Neuronal stem cell (in vitro differentiated cells): ENCODE measurements around the gene RNF214. TPM values are rescaled to one million over a fixed set of nuclear protein-coding genes. Genes with fewer than 3 reads are reported as not detected.
A peak's percentile ranks its signal among the peaks of the same experiment; 100 is the strongest.
"Not testable (repeated sequence)": the region's sequence is repeated elsewhere in the genome, so short reads cannot be mapped to it uniquely, and the experiment has no call there.

Source experiments
- DNase-seq: peaks from one replicate; pipeline ENCODE4 v3.0.0-alpha.2; 2013; ENCODE audit warnings: low spot score
- H2AFZ ChIP-seq: one replicate; pipeline ENCODE4 v1.6.1; 2013; ENCODE audit warnings: mild to moderate bottlenecking, low read length, inconsistent platforms
- H2AK5ac ChIP-seq: 2 replicates; pipeline ENCODE4 v1.6.1; 2013; ENCODE audit warnings: low read depth, mild to moderate bottlenecking, inconsistent platforms, low read length, moderate library complexity, mixed read lengths
- H2BK120ac ChIP-seq: 2 replicates; pipeline ENCODE4 v1.6.1; 2013; ENCODE audit warnings: low read depth, mild to moderate bottlenecking, inconsistent platforms, low read length, moderate library complexity, mixed read lengths
- H2BK12ac ChIP-seq: one replicate; pipeline ENCODE4 v1.6.1; 2013; ENCODE audit warnings: low read length, inconsistent platforms
- H2BK15ac ChIP-seq: 2 replicates; pipeline ENCODE4 v1.6.1; 2013; ENCODE audit warnings: mild to moderate bottlenecking, low read length, inconsistent platforms, mixed read lengths
- H2BK5ac ChIP-seq: one replicate; pipeline ENCODE4 v1.6.1; 2013; ENCODE audit warnings: inconsistent platforms, mild to moderate bottlenecking, low read length, moderate library complexity
- H3K14ac ChIP-seq: one replicate; pipeline ENCODE4 v1.6.1; 2013; ENCODE audit warnings: low read length, inconsistent platforms
- H3K18ac ChIP-seq: 2 replicates; pipeline ENCODE4 v1.6.1; 2013; ENCODE audit warnings: low read length, inconsistent platforms
- H3K23ac ChIP-seq: 2 replicates; pipeline ENCODE4 v1.6.1; 2013; ENCODE audit warnings: low read depth, mild to moderate bottlenecking, mixed read lengths, low read length, inconsistent platforms; ENCODE audit not compliant: poor library complexity
- H3K27ac ChIP-seq: replicated peaks from 3 replicates; pipeline ENCODE4 v1.5.1; 2013; ENCODE audit warnings: low read length, inconsistent platforms
- H3K27me3 ChIP-seq, 3 experiments: 2 replicates each; pipeline ENCODE4 v1.6.1; 2013; ENCODE audit warnings: low read length in 3 of 3, mild to moderate bottlenecking in 2 of 3, inconsistent platforms in 1 of 3, low read depth in 1 of 3, mixed read lengths in 1 of 3, moderate library complexity in 1 of 3; ENCODE audit not compliant: control insufficient read depth in 3 of 3, insufficient read depth in 3 of 3
- H3K36me3 ChIP-seq, 2 donors: replicated peaks in 1 of 2; 2 replicates each; pipeline ENCODE4 v1.6.1; 2013; ENCODE audit warnings: low read length in 2 of 2; ENCODE audit not compliant: control insufficient read depth in 2 of 2, insufficient read depth in 2 of 2
- H3K4ac ChIP-seq: 2 replicates; pipeline ENCODE4 v1.6.1; 2013; ENCODE audit warnings: inconsistent platforms, mild to moderate bottlenecking, low read length, moderate library complexity
- H3K4me1 ChIP-seq, 2 donors: 1 replicate in 1 of 2; 2 replicates in 1 of 2; pipeline ENCODE4 v1.6.1; 2013; ENCODE audit warnings: low read length in 2 of 2, low read depth in 1 of 2; ENCODE audit not compliant: control insufficient read depth in 2 of 2, insufficient read depth in 1 of 2
- H3K4me2 ChIP-seq: one replicate; pipeline ENCODE4 v1.6.1; 2013; ENCODE audit warnings: mild to moderate bottlenecking, low read length, inconsistent platforms; ENCODE audit not compliant: insufficient read depth, poor library complexity, severe bottlenecking
- H3K4me3 ChIP-seq, 2 donors: 2 replicates each; pipeline ENCODE4 v1.5.1; 2013; ENCODE audit warnings: low read length in 2 of 2, mild to moderate bottlenecking in 2 of 2, inconsistent platforms in 1 of 2, moderate library complexity in 1 of 2
- H3K79me1 ChIP-seq: one replicate; pipeline ENCODE4 v1.6.1; 2013; ENCODE audit warnings: low read depth, mild to moderate bottlenecking, inconsistent platforms, low read length, moderate library complexity
- H3K9ac ChIP-seq: one replicate; pipeline ENCODE4 v1.6.1; 2013; ENCODE audit warnings: mild to moderate bottlenecking, low read depth, low read length, inconsistent platforms; ENCODE audit not compliant: poor library complexity
- H3K9me3 ChIP-seq, 2 donors: replicated peaks in 1 of 2; 2 replicates each; pipeline versions ENCODE3 to v1.6.1; 2013; ENCODE audit warnings: low read length in 2 of 2, mild to moderate bottlenecking in 2 of 2, inconsistent platforms in 1 of 2, low read depth in 1 of 2, mixed read lengths in 1 of 2, moderate library complexity in 1 of 2; ENCODE audit not compliant: control insufficient read depth in 2 of 2, insufficient read depth in 1 of 2
- H4K8ac ChIP-seq: one replicate; pipeline ENCODE4 v1.6.1; 2013; ENCODE audit warnings: low read depth, mild to moderate bottlenecking, inconsistent platforms, low read length, moderate library complexity
- H4K91ac ChIP-seq: one replicate; pipeline ENCODE4 v1.6.1; 2013; ENCODE audit warnings: low read length, low read depth, mild to moderate bottlenecking, inconsistent platforms; ENCODE audit not compliant: poor library complexity
- WGBS, 2 donors: extraction: QIAGEN DNeasy Blood & Tissue Kit; methylation state at CpG; one replicate each; pipeline ENCODE4 v1.1.7; 2013; ENCODE audit warnings: missing lambda C conversion rate in 2 of 2, mixed read lengths in 1 of 2; ENCODE audit not compliant: insufficient read length in 2 of 2, insufficient replicate concordance in 1 of 2; ENCODE audit errors: extremely low coverage in 2 of 2; 5-methylcytosine and 5-hydroxymethylcytosine counted together
- polyA plus RNA-seq, 2 experiments: library from polyadenylated mRNA; stranded (reverse); fragments of 200-250 nt; gene quantifications; one replicate each; pipeline ENCODE4 v1.2.3, GENCODE V29; 2013

Gene RNF214
- 20.9 TPM for polyA plus RNA-seq (2013, experiment 1 of 2)
- polyA plus RNA-seq (2013, experiment 2 of 2), result 21.5 TPM

GRCh38 chr11:117232092-117232878 lies at the start of gene RNF214:
Gene RNF214, plus strand, starts transcription at chr11:117232671. Its CDS starts 1,602 bp downstream, at chr11:117234273.
- H3K36me3 ChIP-seq, result peaks cover 5 to 48% of the 10 kb centered on the region in 2 donors

GRCh38 chr11:117183178-117183577 lies 49.3 kb upstream of the RNF214 start:
- not testable (repeated sequence) for H3K4ac ChIP-seq, H3K27ac ChIP-seq, H3K14ac ChIP-seq, H2BK15ac ChIP-seq, H2BK12ac ChIP-seq, H4K8ac ChIP-seq, H3K27me3 ChIP-seq, H2AK5ac ChIP-seq, H3K18ac ChIP-seq, H3K9me3 ChIP-seq, H3K4me3 ChIP-seq, H2BK120ac ChIP-seq, H3K4me2 ChIP-seq, H2BK5ac ChIP-seq, H4K91ac ChIP-seq, DNase-seq, H3K79me1 ChIP-seq, H2AFZ ChIP-seq, H3K9ac ChIP-seq, H3K23ac ChIP-seq
- WGBS, 2 donors, result no CpG with 5 or more reads among the region's 13 CpGs
- peaks cover 10 to 15% of the 10 kb centered on the region in 2 donors for H3K4me1 ChIP-seq
- H3K36me3 ChIP-seq, result peaks cover 5 to 25% of the 10 kb centered on the region in 2 donors

More at GRCh38 chr11:117232092-117232878, at the start of gene RNF214:
- Histone ChIP-seq H3K4me3 (peak within 1 kb of the TSS; percentile 92 to 99), H2AK5ac (peak within 1 kb of the TSS; percentile 20), H3K4me2 (peak within 1 kb of the TSS; percentile 92), H2AFZ (peak within 1 kb of the TSS; percentile 100), H3K27ac (peak within 1 kb of the TSS; percentile 65), H3K14ac (no peak within 1 kb of the TSS), H4K91ac (no peak within 1 kb of the TSS), H2BK12ac (no peak within 1 kb of the TSS), H3K23ac (no peak within 1 kb of the TSS), H2BK15ac (no peak within 1 kb of the TSS), H3K9ac (peak within 1 kb of the TSS; percentile 93), H3K18ac (peak within 1 kb of the TSS; percentile 68), H3K27me3 (no peaks in the 10 kb centered on the region), H3K9me3 (no peaks in the 10 kb centered on the region), H2BK120ac (no peak within 1 kb of the TSS), H2BK5ac (no peak within 1 kb of the TSS), H3K79me1 (peaks cover 2% of the 10 kb centered on the region), H3K4me1 (peaks cover 1 to 6% of the 10 kb centered on the region in 2 donors), H3K4ac (no peak within 1 kb of the TSS), H4K8ac (no peak within 1 kb of the TSS)
- WGBS, 2 donors, result no CpG with 5 or more reads among the region's 94 CpGs
- peak; percentile 88 for DNase-seq

DNA sequence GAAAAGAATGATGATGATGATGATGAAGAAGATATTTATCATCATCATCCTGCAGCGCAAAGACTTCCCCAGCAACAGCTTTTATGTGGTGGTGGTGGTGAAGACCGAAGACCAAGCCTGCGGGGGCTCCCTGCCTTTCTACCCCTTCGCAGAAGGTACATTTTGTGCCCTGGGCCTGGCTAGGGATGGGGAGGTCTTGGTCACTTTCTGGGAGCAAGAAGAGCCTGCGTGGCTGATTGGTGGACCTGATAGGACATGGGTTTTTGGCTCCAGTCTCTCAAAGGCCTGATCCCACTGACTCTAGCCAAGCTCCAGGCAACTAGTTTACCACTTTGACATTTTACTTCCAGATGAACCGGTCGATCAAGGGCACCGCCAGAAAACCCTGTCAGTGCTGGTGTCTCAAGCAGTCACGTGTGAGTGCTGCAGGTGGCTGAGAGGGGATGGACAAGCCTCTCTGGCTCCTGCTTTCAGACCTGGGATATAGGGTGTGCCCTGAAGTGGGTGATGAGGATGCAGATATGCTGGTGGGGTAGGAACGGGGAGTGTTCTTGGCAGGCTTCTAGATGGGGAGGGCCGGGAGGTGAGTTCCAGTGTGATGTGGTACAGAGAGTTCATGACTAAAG lies 48.6 kb upstream of the RNF214 start:
- Histone ChIP-seq H2BK120ac (no peak overlapping the region), H3K27me3 (no peaks in the 10 kb centered on the region), H3K9me3 (peaks cover 0 to 2% of the 10 kb centered on the region in 2 donors), H3K4ac (no peak overlapping the region), H3K36me3 (peaks cover 9 to 31% of the 10 kb centered on the region in 2 donors), H3K79me1 (no peaks in the 10 kb centered on the region), H2BK12ac (no peak overlapping the region), H3K14ac (no peak overlapping the region), H2AFZ (no peak overlapping the region), H3K27ac (no peak overlapping the region), H4K8ac (no peak overlapping the region), H2AK5ac (no peak overlapping the region), H3K23ac (no peak overlapping the region), H2BK5ac (no peak overlapping the region), H2BK15ac (no peak overlapping the region), H3K4me3 (no peak overlapping the region), H4K91ac (no peak overlapping the region), H3K4me1 (peaks cover 9 to 15% of the 10 kb centered on the region in 2 donors), H3K18ac (no peak overlapping the region), H3K9ac (no peak overlapping the region), H3K4me2 (no peak overlapping the region)
- no CpG with 5 or more reads among the region's 11 CpGs for WGBS, 2 donors
- no peak for DNase-seq
